Activated CD8-positive, alpha-beta T cell treated with anti-CD3 and anti-CD28 coated beads for 36 hours (primary cell): ENCODE measurements around the gene SPDYE6. TPM values are rescaled to one million over a fixed set of nuclear protein-coding genes. Genes with fewer than 3 reads are reported as not detected.
"Not testable (repeated sequence)": the region's sequence is repeated elsewhere in the genome, so short reads cannot be mapped to it uniquely, and the experiment has no call there.

Source experiments
- ATAC-seq: fragments of 200-7000 bp; cut with Tn5 transposase; one replicate; pipeline ENCODE4 v1.10.0; 2021; ENCODE audit warnings: mild to moderate bottlenecking, moderate library complexity
- CTCF ChIA-PET: fragments of 350-600 bp; sonication (Branson Sonifier 250); formaldehyde crosslinking; loops from one replicate; lab custom pipeline; 2021; ENCODE audit warnings: antibody characterized with exemption; lab: Charles Lee
- POLR2A ChIA-PET: fragments of 350-600 bp; sonication (Branson Sonifier 250); formaldehyde crosslinking; loops from one replicate; lab custom pipeline; 2021; ENCODE audit warnings: antibody characterized with exemption; lab: Charles Lee
- DNase-seq: peaks from one replicate; pipeline ENCODE4 v3.0.0-alpha.2; 2020
- H3K27ac Mint-ChIP-seq: one replicate; pipeline ENCODE4 v1.8.0; 2021; ENCODE audit warnings: mild to moderate bottlenecking, mixed read lengths
- H3K27me3 Mint-ChIP-seq: one replicate; pipeline ENCODE4 v1.8.0; 2021; ENCODE audit warnings: mixed read lengths
- H3K36me3 Mint-ChIP-seq: one replicate; pipeline ENCODE4 v1.8.0; 2021; ENCODE audit warnings: low read depth, mixed read lengths
- H3K4me1 Mint-ChIP-seq: one replicate; pipeline ENCODE4 v1.8.0; 2021; ENCODE audit warnings: low read depth, mixed read lengths
- H3K4me3 Mint-ChIP-seq: one replicate; pipeline ENCODE4 v1.8.0; 2021; ENCODE audit warnings: mild to moderate bottlenecking, moderate library complexity, mixed read lengths
- H3K9me3 Mint-ChIP-seq: one replicate; pipeline ENCODE4 v1.8.0; 2021; ENCODE audit warnings: mixed read lengths
- intact Hi-C: fragments of 100-400 bp; cut with micrococcal nuclease; formaldehyde crosslinking; loops from one replicate; pipeline ENCODE4 v1.10.0; 2022
- total RNA-seq, 2 experiments: library from RNA; stranded (reverse); gene quantifications; one replicate each; pipeline ENCODE4 v1.2.3, GENCODE V29; 2021

The SPDYE6 gene
- total RNA-seq, 2 experiments from 2014 or later, result not detected

- DNase-seq, H3K9me3 Mint-ChIP-seq, CTCF ChIA-PET, ATAC-seq, H3K4me3 Mint-ChIP-seq, intact Hi-C loops, H3K27ac Mint-ChIP-seq, H3K36me3 Mint-ChIP-seq, H3K4me1 Mint-ChIP-seq, H3K27me3 Mint-ChIP-seq, POLR2A ChIA-PET: not testable (repeated sequence)
Observed at GRCh38 chr7:102346983-102347382, 9.3 kb downstream of the SPDYE6 start.

- CTCF ChIA-PET, H3K27me3 Mint-ChIP-seq, DNase-seq, H3K4me3 Mint-ChIP-seq, H3K27ac Mint-ChIP-seq, POLR2A ChIA-PET, intact Hi-C loops, H3K4me1 Mint-ChIP-seq, ATAC-seq, H3K36me3 Mint-ChIP-seq, H3K9me3 Mint-ChIP-seq: not testable (repeated sequence)
Observed at GRCh38 chr7:102340599-102341368, 15.5 kb downstream of the SPDYE6 start.

- H3K27ac Mint-ChIP-seq, ATAC-seq, DNase-seq, POLR2A ChIA-PET, H3K27me3 Mint-ChIP-seq, H3K4me1 Mint-ChIP-seq, H3K9me3 Mint-ChIP-seq, H3K36me3 Mint-ChIP-seq, H3K4me3 Mint-ChIP-seq, intact Hi-C loops: not testable (repeated sequence)
- CTCF ChIA-PET, result interaction anchor here (0.6 kb wide), 1 partner anchor 58 kb away, joined by 3 read pairs; no protein-coding TSS in a partner anchor
Observed at GRCh38 chr7:102337420-102337819, 18.8 kb downstream of the SPDYE6 start.

- H3K36me3 Mint-ChIP-seq, intact Hi-C loops, DNase-seq, POLR2A ChIA-PET, H3K4me3 Mint-ChIP-seq, H3K4me1 Mint-ChIP-seq, H3K9me3 Mint-ChIP-seq, H3K27ac Mint-ChIP-seq, ATAC-seq, H3K27me3 Mint-ChIP-seq, CTCF ChIA-PET: not testable (repeated sequence)
Observed at GRCh38 chr7:102337002-102337401, 19.2 kb downstream of the SPDYE6 start.

GRCh38 chr7:102335574-102335973 is 20.7 kb downstream of the SPDYE6 start:
- ATAC-seq, DNase-seq, H3K4me3 Mint-ChIP-seq, H3K36me3 Mint-ChIP-seq, H3K27me3 Mint-ChIP-seq, POLR2A ChIA-PET, H3K27ac Mint-ChIP-seq, H3K9me3 Mint-ChIP-seq, CTCF ChIA-PET, intact Hi-C loops, H3K4me1 Mint-ChIP-seq: not testable (repeated sequence)

GRCh38 chr7:102330666-102331460 is 25.4 kb downstream of the SPDYE6 start:
- H3K9me3 Mint-ChIP-seq, result not testable (repeated sequence)

GRCh38 chr7:102329366-102329765 is 26.9 kb downstream of the SPDYE6 start:
- H3K27me3 Mint-ChIP-seq, POLR2A ChIA-PET, DNase-seq, intact Hi-C loops, H3K4me1 Mint-ChIP-seq, CTCF ChIA-PET, H3K9me3 Mint-ChIP-seq, H3K27ac Mint-ChIP-seq, ATAC-seq, H3K4me3 Mint-ChIP-seq, H3K36me3 Mint-ChIP-seq: not testable (repeated sequence)

More at GRCh38 chr7:102330666-102331460, 25.4 kb downstream of the SPDYE6 start:
- H3K4me3 Mint-ChIP-seq, H3K36me3 Mint-ChIP-seq, intact Hi-C loops, H3K4me1 Mint-ChIP-seq, H3K27me3 Mint-ChIP-seq, CTCF ChIA-PET, POLR2A ChIA-PET, DNase-seq, H3K27ac Mint-ChIP-seq, ATAC-seq: not testable (repeated sequence)

- H3K9me3 Mint-ChIP-seq, ATAC-seq, intact Hi-C loops, H3K27me3 Mint-ChIP-seq, H3K36me3 Mint-ChIP-seq, H3K4me3 Mint-ChIP-seq, H3K4me1 Mint-ChIP-seq, H3K27ac Mint-ChIP-seq, POLR2A ChIA-PET, DNase-seq, CTCF ChIA-PET: not testable (repeated sequence)
Observed at GRCh38 chr7:102328863-102329262, 27.4 kb downstream of the SPDYE6 start.

- H3K4me1 Mint-ChIP-seq, CTCF ChIA-PET, H3K27me3 Mint-ChIP-seq, H3K4me3 Mint-ChIP-seq, H3K27ac Mint-ChIP-seq, ATAC-seq, H3K36me3 Mint-ChIP-seq, DNase-seq, H3K9me3 Mint-ChIP-seq, POLR2A ChIA-PET, intact Hi-C loops: not testable (repeated sequence)
Observed at GRCh38 chr7:102327183-102327582, 29.1 kb downstream of the SPDYE6 start.
